ENCODE results near the gene OR10A6.

The OR10A6 gene, protein sequence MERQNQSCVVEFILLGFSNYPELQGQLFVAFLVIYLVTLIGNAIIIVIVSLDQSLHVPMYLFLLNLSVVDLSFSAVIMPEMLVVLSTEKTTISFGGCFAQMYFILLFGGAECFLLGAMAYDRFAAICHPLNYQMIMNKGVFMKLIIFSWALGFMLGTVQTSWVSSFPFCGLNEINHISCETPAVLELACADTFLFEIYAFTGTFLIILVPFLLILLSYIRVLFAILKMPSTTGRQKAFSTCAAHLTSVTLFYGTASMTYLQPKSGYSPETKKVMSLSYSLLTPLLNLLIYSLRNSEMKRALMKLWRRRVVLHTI

DNA sequence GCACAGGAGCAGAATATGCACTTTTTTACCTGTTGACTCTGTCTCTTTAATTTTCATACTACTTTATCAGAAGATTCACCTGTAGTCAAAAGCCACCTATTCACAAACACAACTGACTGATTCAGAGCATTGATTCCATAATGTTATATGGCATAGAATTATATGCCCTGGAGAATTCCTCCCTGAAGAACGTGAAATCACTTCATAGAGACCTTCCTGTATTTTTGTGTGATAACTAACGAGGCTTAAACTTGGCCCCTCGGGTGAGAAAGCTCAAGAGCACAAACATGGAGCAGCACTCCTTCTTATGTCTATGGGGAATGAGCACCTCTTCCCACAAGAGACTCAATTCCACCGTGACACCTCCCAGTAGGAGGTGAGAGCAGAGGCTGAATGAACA lies at the start of gene OR10A6:
Gene OR10A6 (minus strand): TSS at position 101 of the 400 bp plus-strand sequence. CDS start 2,606 bp downstream, outside the sequence.
- no peak for DNase-seq

DNA sequence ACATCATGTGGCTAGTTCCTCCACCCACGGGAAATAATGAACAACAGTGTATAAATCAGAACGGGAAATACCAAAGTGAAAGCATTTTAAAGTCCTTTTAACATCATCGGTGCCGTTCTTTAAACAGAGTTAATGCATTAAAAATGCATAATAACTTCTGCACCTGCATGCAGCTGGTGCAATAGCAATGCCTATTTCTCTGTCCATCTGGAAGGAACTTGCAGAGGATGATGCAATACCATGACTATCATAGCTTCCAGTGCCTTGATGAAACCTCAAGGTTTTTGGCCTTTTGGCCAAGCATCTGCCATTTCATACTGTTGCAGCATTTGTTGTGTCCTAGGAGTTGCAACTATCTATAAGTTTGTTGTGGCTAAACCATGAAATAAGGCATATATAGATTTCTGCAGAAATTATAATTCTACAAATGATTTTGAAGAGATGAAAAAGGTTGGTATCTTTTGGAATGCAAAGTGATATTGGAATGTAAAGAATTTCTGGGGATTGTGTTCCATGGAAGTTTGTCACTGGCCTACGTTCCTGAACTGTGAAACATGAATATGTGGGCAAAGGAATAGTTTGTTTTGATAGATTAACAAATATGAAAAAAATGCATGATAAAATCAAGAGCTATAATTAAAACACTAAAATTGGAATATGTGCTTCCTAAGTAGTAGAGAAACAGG lies 46.3 kb upstream of the OR10A6 start:
- DNase-seq: no peak

DNA sequence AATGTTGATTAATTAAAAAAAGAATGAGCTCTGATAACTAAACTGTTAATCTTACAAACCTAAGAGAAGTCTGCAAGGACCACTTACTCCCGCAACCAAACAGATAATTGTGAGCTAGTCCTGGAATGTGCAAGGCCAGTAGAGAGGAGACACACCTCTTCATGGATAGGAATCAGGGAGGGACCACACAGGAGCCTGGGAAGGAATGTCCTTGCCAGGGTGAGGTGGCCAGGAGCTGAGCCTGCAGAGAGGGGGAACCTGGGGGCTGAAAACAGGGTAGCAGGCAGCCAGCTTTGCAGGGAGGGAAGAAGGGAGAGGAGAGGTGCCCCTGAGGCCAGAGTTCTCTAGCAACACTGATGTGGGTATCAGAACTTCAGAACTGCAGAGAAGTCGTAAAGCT lies 43.6 kb upstream of the OR10A6 start:
- DNase-seq: no peak

DNA sequence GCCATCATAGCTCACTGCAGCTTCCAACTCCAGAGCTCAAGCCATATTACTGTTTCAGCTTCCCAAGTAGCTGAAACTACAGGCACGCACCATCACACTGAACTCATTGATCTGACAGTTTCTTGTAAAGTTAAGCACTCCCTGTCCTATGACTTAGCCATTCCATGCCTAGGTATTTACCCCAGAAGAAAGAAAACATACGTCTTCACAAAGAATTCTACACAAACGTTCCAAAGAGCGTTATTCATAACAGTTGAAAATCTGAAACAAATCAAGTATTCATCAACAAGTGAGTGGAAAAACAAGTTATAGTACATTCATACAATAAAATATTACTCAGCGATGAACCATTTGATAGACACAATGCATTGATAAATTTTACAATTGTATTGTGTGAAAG lies 41.9 kb upstream of the OR10A6 start:
- no peak for DNase-seq

DNA sequence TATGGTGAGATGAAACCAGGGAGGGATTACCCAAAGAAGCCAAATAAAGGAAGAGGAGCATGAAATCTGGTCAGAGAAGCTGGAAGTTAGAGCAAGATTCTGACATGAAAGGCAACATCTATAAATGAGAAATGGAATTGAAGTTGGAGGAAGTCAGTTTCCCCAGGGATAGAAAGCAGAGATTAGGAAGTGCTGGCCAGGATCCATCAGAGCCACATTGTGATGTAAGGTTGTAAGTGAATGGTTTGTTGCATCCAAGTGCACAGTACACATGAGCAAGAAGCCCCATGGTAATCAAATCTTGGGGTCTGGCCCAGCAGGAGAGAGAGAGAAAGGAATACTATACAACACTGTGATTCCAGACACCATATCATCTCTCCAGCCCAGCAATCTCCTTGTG lies 40.8 kb upstream of the OR10A6 start:
- no peak for DNase-seq

DNA sequence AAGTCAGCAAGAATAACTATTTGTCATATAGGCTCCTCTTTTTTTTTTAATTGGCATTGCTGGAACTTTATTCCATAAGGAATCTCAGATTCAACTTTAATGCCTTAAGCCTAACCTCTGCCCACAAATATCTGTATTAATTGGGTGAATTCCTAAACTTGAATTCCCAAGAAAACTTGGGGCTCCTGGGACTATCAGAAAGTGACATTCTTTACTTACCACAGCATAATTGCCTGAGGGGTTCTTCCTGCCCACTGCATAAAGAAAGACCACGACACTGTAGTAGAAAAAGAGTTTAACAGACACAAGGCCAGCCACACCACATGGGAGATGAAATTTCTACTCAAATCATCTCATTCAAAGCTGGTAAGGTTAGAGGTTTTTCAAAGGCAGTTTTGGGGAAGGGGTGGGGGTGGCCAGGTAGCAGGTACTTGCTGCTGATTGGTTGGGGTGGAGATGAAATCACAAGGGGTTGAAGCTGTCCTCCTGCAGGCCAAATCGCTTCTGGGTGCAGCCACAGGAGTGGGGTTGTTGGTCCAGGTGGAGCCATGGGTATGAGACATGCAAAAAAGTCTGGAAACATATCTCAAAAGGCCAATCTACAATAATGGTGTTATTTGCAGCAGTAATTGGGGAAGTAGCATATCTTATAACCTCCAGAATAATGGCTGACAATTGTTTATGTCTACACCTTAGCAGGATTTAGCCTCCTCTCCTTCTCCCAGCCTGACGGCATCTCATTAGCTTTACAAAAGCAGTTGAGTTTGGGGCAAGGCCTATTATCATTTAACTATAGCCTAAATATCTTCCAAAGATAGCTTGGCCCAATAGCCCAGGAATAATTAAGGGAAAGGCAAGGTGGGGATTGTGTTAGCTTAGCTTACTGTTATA lies 38.9 kb upstream of the OR10A6 start:
- DNase-seq: no peak

DNA sequence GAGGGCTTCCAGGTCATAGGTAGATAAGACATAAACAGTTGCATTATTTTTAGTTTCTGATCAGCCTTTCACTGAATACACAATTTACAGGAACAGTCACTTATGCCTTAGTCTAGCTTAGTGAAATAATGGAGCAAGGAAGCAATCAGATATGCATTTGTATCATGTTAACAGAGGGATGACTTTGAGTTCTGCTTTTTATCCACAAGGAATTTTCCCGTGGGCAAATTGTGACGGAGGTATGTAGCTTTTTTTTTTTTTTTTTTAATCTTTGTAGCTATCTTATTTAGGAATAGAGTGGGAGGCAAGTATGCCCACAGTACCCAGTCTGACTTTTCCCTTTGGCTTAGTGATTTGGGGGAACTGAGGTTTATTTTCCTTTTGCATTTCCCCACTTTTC lies 37.6 kb upstream of the OR10A6 start:
- DNase-seq: no peak

DNA sequence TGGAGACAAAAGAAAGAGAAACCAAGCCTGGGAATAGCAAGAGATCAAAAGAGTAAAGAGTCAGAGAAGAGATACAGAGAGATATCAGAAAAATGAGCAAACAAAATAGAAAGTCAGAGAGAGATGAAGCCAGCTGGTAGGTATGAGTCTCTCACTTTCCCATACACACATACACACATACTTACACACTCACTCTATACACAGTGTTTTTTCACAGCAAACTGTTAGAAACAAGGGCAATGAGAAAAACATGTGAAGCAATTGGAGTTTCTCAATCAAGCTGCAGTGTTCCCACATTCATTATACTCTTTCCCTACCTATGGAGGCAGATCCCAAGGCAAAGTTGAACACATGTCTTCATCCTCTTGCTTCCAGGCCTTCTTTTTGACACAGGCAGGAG lies 36.8 kb upstream of the OR10A6 start:
- DNase-seq: no peak

DNA sequence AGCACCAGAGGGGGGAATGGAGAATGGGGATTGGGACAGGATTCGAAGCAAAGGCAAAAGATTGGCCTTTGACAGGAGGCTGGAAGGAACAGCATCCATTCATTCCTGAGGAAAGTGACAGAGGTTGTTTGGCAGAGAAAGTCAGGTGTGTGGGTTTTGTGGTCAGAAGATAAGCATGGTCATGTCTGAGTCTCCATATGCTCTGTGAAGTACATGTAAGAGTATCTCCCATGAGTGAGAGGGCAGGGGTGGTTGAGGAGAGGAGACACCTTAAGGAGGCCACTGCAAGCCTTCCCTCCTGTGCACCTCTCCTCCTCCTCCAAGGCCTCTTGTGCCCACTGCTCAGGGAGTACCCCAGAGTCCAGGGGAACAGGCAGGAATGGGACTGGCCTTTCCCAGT lies 36.0 kb upstream of the OR10A6 start:
- no peak for DNase-seq

DNA sequence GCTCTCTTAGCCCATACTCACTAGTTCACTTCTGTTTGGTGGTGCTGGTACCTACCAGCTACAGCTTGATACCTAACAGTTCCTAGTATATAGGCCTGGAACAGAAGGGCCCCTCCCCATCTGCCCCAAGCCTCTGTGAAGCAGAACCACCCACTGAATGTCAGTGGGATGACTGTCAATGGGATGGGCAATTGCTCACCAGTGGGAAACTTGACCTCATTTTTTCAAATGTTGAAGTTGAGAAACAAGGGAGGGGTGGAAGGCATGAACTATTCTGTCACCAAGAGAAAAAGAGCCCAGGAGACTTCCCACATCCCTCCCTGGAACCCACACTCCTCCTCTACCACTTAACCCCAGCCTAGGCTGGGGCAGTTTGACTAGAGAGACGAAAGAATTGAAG lies 34.3 kb upstream of the OR10A6 start, which contains the start of gene NLRP10:
Gene NLRP10 (minus strand): TSS at position 62 of the 400 bp plus-strand sequence. CDS start 1,952 bp downstream, outside the sequence.
- no peak for DNase-seq

DNA sequence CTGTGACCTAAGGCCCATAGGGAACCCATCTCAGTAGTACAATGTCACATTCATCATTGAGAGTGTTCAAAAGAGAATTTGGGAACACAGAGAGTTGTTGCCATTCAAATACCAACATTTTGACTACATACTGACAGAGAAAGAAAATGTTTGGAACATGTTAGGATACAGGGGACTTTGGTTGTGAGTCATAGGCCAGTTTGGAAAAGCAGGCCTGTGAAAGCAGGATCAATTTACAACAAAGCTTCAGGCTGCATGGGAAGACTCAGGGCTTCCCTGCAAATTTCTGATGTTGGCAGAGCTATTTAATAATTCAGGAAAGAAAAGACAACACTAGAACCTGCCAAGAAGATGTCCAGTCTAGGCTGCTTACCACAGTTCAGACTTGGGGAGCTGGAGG lies 33.8 kb upstream of the OR10A6 start:
- no peak for DNase-seq

DNA sequence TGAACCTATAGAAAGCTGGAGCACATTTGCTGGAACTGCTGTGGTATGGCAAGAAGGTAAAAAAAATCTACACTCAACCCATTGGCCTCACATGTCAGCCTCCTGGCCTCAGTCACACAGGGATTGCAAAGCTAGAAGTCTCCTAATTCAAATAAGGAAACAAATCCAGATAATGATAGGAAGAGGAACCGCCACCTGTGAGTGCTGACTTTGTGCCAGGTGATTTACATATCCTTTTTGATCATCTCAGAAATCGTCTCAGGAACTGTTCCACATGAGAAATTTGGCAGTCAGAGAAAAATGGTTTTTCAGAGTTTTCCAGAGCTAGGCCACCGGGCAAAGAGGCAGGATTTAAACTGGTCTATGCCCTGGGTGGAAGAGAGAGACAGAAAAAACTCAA lies 33.2 kb upstream of the OR10A6 start:
- no peak for DNase-seq

DNA sequence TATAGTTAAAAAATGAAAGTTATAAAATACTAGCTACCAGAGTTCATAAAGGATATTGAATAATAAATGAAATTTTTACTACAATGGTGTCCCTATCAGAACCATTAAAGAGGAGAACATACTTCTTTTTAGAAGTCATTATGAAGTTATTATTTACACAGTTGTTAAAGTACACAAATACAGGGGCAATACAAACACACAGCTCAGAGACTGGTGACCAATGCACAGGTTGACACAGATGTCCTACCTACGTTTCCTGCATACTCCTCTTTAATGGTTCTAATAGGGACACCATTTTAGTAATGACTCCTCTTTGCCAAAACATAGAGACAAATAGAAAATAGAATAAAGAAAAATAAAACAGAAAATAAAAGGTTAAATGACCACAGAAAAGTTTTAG lies 24.1 kb upstream of the OR10A6 start:
- no peak for DNase-seq

DNA sequence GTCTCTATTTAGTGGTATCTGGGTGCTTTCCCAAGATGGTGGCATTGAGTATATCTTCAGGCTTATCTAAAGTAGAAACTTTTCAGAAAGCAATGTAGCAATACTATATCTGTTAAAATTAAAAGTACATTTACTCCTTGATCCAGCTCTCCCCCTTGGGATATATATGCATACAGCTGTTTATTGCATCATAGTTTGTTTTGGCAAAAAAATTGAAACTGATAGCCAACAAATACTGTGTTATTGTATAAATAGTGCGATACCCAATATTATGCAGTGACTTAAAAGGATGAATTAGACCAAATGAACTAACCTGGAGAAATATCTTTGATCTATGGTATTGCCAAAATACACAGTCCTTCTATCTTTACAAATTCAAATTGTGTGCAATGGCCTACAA lies 18.9 kb upstream of the OR10A6 start:
- no peak for DNase-seq

DNA sequence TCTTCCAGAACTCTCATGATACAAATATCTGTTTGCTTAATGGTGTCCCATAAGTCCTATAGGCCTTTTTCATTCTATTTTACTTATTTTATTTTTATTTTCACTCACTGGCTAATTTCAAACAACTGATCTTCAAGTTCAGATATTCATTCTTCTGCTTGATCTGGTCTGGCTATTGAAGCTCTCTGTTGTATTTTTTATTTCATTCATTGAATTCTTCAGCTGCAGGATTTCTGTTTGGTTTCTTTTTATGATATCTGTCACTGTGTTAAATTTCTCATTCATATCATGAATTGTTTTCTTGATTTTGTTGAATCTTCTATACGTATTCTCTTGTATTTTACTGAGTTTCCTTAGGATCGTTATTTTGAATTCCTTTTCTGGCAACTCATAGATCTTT lies 13.1 kb upstream of the OR10A6 start:
- DNase-seq: no peak

DNA sequence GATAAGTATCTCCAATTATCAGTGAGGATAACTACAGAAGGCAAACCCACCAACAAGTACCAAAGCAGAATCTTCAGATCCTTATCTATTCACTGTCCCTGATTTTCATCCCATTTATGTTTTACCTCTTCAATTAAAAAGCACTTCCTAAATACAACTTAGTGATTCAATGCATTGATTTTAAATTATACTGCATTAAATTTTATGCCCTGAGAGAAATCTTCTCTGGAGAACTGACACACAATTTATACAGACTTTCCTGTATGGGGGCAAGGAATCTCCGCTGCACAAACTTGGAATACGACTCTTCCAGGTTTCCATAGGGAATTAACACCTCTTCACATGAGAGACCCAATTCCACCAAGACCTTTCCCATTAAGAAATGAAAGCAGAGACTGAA lies 10.5 kb upstream of the OR10A6 start, which contains the start of gene OR10A3:
Gene OR10A3 (minus strand): TSS at position 101 of the 400 bp plus-strand sequence. CDS start 2,188 bp downstream, outside the sequence.
- no peak for DNase-seq

DNA sequence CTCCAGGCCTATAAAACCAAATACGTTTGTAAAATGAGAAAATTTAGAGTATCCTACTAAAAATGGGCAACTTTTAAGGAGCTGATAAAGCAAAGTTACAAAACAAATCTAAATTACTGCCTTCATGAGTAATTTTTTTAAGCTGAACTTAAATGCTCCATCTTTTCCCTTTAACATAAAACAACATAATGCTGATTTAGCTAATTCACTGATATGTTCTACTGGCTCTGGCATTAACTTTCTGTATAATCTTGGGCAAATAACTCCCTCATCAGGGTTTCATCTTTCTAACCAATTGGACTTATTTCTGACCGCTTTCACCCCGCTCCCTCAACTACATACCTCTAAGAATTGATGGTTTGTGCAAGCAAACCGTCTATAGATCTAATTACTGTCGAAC lies 10.1 kb upstream of the OR10A6 start:
- no peak for DNase-seq

DNA sequence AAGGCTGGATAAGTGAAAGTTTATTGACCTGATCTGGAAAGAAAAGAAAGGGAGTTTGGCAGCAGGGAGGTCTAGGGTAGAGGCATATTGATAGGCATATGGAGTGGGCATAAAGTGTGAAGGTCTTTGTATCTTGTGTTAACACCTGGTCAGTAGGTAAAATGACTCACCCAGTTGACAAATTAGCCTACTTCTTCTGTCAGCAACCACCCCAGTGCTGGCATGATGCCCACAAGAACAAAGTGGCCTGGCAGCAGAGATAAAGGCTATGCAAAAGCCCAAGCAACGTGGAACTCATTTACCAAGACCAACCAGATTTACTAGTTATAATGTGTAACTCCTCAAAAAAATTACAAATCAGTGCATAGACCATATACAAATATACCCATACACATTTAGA lies 5.5 kb upstream of the OR10A6 start:
- no peak for DNase-seq

DNA sequence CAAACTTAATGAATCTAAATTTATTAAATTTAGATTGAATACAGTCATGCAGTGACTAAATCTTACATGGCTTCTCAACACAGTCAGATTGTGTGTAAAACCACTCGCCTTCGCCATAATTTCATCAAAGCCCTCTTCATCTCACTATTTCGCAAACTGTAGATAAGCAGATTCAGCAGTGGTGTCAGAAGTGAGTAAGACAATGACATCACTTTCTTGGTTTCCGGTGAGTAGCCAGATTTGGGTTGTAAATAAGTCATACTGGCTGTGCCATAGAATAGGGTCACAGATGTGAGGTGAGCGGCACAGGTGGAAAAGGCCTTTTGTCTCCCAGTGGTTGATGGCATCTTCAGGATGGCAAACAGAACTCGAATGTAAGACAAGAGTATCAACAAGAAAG lies 3.4 kb downstream of the OR10A6 start:
- DNase-seq: no peak

DNA sequence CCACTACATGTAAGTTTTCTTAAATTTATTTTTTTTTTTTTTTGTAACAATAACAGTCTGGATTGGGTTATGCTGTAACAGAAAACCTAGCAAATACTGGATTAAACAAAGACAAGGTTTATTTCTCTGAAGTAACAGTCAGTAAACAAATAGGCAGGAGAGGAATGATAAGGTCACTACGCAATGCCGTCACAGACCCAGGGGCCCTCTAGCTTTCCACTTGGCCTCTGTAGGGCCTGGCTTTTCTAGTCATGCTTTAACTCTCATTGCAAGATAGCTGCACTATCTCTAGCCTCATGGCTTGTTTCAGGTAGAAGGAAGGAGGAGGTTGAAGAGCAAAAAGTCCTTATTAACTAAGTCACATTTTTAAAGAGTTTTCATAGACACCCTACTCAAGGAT lies 6.5 kb downstream of the OR10A6 start:
- DNase-seq: no peak

DNA sequence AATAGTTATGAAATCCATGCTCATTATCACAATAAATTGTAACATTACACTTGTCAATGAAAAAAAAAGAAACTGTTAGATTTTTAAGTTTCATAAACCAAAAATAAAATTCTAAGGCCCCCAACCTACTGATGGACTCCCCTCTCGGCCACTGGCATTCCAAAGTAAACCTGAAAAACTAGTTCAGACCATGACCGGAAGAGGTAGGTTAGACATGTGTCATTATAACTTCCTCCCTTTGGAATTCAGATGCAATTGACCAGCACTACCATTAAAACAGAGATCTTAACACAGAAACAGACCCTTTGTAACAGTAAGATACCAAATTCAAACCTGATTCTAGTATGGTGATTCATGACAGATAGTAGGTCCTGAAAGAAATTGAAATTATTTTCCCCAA lies 12.9 kb downstream of the OR10A6 start:
- no peak for DNase-seq

DNA sequence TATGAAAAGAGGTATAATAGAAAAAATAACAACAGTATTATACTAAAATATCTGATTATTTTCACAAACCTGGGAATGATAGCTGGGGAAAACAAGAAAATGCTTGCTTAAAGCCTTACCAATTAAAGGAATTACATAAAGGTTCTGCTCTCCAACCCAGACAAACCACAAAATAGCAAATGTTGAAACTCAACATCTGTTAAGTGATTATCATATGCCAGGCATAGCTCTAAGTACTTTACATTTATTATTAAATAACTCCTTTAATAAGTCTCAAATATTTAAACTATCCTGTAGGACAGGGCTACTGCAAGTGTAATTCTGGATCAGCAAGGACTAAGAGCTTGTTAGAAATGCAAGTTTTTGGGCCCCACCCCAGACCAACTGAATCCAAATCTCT lies 20.1 kb downstream of the OR10A6 start:
- DNase-seq: no peak

DNA sequence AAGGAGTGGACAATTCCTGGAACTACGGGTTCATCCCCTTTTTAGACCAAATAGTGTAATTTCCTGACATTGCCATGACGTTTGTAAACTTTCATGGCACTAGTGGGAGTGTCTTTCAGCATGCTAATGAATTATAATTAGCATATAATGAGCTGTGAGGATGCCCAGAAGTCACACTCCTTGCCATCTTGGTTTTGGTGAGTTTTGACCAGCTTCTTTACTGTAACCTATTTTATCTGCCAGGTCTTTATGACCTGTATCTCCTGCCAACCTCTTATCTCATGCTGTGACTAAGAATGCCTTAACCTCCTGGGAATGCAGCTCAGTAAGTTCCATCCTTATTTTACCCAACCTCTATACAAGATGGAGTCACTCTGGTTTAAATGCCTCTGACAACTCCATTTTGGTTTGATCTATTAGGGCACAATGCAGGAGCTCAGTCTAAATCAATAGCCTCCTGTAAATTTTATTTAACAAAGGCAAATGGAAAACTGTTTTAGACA lies 20.7 kb downstream of the OR10A6 start:
- DNase-seq: no peak
